HG03095 (cell line): ENCODE data around the gene HAUS5.
"Not testable (repeated sequence)": the region's sequence is repeated elsewhere in the genome, so short reads cannot be mapped to it uniquely, and the experiment has no call there.

Experiments
- ATAC-seq: cut with Tn5 transposase; IDR thresholded peaks from one replicate; pipeline ENCODE4 v1.9.1; 2021; ENCODE audit warnings: moderate library complexity; ENCODE audit not compliant: unreplicated experiment

Gene HAUS5

GRCh38 chr19:35641515-35642151 is 29.1 kb downstream of the HAUS5 start, which contains the start of gene ETV2:
Gene ETV2 (plus strand): TSS chr19:35641745. CDS start chr19:35642461, 716 bp downstream.
- ATAC-seq, result no peak

GRCh38 chr19:35642312-35642711 is 29.8 kb downstream of the HAUS5 start:
- no peak for ATAC-seq

GRCh38 chr19:35642798-35643254 is 30.3 kb downstream of the HAUS5 start:
- no peak for ATAC-seq

DNA sequence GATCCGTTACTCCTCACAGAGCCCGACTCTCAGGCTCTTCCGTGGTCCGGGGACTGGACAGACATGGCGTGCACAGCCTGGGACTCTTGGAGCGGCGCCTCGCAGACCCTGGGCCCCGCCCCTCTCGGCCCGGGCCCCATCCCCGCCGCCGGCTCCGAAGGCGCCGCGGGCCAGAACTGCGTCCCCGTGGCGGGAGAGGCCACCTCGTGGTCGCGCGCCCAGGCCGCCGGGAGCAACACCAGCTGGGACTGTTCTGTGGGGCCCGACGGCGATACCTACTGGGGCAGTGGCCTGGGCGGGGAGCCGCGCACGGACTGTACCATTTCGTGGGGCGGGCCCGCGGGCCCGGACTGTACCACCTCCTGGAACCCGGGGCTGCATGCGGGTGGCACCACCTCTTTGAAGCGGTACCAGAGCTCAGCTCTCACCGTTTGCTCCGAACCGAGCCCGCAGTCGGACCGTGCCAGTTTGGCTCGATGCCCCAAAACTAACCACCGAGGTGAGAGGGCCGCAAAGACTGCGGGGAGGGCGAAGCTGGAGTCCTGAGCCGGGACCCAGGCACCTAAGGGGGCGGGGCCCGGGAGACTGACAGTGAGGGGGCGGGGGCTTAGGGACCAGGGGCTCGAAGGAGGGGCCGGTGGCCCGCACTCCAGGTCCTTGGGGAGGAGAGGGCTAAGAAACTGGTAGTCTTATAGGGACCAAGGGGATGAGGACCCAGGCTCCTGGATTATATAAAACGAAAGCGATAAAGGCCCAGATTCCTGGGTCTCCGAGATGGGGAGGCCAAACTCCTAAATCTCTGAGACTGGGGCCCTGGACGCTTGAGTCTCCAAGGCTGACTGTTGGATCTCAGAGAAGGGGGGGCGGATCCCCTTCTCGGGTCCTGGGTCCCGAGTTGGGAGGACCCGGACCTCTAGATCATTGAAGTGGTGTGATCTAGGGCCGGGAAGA is 31.0 kb downstream of the HAUS5 start:
- peak; percentile 35 for ATAC-seq

DNA sequence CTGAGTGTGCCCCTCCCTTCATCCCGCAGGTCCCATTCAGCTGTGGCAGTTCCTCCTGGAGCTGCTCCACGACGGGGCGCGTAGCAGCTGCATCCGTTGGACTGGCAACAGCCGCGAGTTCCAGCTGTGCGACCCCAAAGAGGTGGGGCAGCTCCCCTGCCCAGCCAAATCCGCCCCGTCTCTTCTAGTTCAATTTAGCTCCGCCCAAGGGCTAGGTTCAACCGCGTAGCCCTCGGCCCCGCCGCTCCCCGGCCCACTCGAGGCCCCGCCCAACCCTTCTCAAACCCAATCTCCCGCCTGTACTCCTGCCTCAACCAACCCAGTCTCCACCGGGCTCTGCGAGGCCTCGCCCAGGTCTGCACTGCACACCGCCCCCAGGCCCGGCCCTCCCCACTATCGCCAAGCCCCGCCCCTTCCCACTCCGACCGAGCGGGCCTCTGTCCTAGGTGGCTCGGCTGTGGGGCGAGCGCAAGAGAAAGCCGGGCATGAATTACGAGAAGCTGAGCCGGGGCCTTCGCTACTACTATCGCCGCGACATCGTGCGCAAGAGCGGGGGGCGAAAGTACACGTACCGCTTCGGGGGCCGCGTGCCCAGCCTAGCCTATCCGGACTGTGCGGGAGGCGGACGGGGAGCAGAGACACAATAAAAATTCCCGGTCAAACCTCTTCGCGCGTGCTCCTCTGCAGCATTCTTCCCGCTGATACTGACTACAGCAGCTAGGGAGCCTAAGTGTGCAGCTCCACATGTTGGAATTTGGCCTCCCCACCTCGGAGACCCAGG is 31.9 kb downstream of the HAUS5 start:
- ATAC-seq, result peak; percentile 62

DNA sequence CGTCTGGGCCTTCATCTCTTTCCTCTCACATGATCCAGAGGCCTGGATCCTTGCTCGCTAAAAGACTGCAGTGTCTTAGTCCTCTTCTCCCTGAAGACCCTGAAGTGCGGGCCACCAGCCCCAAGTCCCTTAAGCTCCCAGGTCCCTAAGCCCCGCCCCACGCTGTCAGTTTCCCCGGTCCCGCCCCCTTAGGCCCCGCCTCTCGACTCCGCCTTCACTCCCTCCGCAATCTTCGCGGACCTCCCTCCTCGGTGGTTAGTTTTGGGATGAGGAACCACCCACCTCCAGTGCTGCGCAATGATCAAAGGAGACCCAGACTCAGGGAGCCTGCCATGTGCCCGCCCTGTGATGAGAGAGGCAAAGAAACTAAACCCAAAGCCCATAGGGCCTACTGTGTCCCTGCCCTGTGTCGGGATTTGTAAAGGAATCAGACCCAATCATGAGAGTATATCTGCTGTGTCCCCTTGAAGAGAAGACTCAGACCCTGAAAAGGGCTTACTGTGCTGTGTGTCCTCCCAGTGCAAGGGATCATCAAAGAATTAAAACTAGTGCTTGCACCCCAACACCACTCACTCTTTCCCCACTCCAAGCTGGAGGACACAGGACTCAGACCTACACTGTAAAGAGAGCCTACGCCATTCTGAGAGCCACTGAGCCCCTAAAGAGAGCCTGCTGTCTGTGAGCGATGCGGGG is 32.6 kb downstream of the HAUS5 start:
- no peak for ATAC-seq

DNA sequence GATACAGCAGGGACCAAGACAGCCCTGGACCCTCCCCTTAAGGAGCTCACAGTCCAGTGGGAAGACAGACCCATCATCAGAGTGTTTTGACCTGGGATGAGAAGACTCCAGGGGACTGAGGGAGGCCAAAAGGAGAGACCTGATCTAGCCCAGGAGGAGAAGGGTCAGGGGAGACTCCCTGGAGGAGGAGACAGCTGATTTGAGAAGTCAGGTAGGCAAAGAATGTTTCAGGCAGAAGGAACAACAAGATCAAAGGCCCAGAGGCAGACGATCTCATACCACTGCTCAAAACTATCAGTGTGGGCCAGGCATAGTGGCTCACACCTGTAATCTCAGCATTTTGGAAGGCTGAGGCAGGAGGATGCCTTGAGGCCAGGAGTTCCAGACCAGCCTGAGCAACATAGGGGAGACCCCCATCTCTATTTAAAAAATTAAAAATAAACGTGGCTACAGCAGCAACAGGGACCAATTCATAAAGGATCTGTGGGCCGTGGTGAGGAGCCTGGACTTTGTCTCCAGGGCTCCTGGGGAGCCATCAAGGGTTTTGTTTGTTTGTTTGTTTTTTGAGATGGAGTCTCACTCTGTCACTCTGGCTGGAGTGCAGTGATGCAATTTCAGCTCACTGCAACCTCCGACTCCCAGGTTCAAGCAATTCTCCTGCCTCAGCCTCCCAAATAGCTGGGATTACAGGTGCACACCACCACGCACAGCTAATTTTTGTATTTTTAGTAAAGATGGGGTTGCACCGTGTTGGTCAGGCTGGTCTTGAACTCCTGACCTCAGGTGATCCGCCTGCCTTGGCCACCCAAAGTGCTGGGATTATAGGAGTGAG is 33.4 kb downstream of the HAUS5 start:
- ATAC-seq, result no peak

DNA sequence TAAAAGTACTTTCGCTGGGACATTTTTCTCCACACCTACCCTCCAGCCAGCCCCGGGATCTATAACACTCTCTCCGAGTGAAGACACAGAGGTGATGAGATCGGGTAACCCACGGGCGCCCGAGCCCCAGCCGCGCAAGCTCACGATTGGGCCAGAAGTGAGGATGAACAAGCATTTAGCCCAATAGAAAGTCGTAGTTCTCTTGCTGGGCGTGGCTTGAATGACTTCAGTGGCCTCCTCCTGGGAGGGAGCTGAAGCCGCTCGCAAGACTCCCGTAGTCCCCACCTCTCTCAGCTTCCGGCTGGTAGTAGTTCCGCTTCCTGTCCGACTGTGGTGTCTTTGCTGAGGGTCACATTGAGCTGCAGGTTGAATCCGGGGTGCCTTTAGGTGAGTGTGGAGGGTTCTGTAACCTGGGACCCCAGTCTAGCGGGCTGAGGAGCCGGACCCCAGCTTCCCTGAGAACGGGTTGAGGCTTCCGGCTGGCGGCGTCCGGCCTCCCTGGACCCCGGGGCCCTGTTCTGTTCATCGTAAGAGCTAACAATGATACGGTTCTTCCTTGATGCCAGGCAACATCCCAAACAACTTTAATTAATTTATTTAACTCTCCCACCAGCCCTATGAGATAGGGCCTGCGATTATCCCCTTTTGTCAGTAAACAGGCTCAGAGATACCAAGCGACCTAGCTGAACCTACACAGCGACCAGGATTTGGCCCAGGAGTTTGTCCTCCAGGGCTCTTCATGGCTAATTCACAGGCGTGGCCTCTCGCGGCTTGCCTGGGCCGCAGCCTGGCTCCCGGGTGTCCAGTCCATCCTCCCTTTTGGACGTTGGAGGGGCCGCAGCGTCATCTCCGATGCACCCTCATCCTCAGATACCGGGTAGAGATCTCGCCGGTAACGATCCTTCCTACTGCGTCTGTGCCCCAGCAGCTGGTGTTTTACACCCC is 35.8 kb downstream of the HAUS5 start, which contains the start of gene COX6B1:
Gene COX6B1 (plus strand): TSS at position 307 of the 945 bp plus-strand sequence. CDS start 2,921 bp downstream, outside the sequence.
- peak; percentile 43 for ATAC-seq

DNA sequence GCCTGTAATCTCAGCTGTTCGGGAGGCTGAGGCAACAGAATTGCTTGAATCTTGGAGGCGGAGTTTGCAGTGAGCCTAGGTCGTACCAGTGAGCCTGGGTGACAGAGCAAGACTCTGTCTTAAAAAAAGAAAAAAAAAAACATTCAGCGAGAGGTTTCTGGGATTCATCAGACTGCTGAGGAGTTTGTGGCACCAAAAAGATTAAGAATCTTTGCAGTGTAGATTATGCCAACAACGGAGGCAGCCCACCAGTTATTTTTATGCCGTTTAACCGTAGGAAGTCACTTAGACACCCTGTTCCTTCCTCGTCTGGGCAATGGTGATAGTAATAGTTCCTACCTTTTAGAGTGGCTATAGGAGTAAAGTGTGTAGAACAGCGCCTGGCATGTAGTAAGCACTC is 38.0 kb downstream of the HAUS5 start:
- no peak for ATAC-seq

GRCh38 chr19:35654828-35655227 is 42.3 kb downstream of the HAUS5 start:
- not testable (repeated sequence) for ATAC-seq

DNA sequence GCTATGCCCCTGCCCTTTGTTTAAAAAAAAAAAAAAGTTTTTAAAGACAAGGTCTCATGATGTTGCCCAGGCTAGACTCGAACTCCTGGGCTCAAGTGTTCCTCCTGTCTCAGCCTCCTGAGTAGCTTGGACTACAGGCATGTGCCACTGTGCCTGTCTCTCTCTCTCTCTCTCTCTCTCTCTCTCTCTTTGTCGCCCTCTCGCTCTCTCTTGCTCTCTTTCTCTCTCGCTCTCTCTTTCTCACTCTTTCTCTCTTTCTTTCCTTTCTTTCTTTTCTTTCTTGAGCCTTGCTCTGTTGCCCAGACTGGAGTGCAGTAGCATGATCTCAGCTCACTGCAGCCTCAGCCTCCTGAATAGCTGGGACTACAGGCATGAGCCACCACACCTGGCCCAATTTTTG is 43.1 kb downstream of the HAUS5 start:
- no peak for ATAC-seq

DNA sequence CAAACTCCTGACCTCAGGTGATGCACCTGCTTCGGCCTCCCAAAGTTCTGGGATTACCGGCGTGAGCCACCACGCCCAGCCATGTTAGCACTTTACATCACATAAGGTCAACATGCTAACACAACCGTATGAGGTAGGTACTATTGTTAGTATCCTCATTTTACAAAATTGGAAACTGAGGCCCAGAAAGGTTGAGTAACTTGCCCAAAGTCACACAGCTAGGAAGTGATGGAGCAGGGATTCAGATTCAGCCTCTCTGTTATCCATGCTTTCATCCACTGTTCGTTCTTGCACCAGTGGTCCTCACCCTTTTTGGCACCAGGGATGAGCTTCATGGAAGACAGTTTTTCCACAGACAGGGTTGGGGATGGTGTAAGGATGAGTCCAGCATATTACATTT is 44.2 kb downstream of the HAUS5 start:
- no peak for ATAC-seq

GRCh38 chr19:35657904-35658700 is 45.6 kb downstream of the HAUS5 start:
- ATAC-seq, result no peak

DNA sequence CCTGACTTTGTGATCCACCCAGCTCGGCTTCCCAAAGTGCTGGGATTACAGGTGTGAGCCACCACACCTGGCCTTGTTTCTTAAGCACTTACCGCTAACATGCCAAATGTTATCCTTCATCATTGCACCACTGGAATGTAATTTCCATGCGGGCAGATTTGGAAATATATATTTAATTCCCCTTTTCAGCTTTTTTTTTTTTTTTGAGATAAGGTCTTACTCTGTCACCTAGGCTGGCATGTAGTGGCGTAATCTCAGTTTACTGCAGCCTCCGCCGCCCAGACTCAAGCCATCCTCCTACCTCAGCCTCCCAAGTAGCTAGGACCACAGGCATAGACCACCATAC is 49.4 kb downstream of the HAUS5 start:
- no peak for ATAC-seq

DNA sequence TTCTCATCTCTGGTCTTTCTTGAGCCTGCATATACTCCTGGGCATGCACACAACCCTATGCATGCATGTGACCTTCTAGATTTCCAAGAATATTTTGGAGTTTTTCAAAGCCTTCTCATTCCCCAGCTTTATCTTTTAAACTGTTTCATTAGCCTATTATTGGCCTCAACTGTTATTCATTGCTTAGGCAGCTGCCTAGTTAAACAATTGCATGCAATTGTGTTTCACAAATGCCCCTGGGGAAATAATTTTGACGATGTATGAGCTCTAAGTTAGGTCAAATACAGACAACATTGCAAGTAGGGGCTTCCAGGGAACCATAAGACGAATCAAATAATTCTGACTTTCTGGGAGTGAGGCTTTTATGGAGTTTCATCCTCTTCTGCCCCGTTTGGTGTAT is 51.4 kb downstream of the HAUS5 start:
- no peak for ATAC-seq

GRCh38 chr19:35665157-35665556 is 52.6 kb downstream of the HAUS5 start:
- ATAC-seq, result no peak

GRCh38 chr19:35665604-35666003 is 53.1 kb downstream of the HAUS5 start:
- no peak for ATAC-seq
